ENCODE data around the gene ATP13A4. TPM values are rescaled to one million over a fixed set of nuclear protein-coding genes. Genes with fewer than 3 reads are reported as not detected.
"Not testable (repeated sequence)": the region's sequence is repeated elsewhere in the genome, so short reads cannot be mapped to it uniquely, and the experiment has no call there.

The ATP13A4 gene
- total and polyA plus RNA-seq, 4 experiments from 2014 or later = 0.25 to 3.0 (median 2.3) TPM; not detected in 1

DNA sequence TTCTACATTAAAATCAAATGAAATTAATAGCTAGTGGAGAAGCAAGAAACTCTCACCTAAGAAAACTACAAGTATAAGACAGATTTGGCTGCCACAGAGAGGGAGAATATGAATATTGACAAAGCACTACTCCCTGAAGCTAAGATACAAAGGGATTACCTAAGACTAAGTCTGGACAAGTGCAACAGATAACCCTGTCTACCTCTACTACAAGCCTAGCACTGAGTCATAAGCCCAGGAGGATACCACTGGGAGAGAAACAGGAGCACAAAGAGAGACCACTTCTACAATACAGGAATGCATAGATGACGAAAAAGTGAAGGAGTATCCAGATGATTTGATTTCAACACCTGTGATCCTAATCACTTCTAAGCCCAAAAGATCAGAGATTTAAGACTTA lies 10.4 kb downstream of the ATP13A4 start:
- Mint-ChIP-seq H3K9me3 (peaks cover 5 to 24% (median 15%) of the 10 kb centered on the region in 8 donors), H3K27ac (no peak overlapping the region), H3K4me3 (no peak overlapping the region), H3K36me3 (no peaks in the 10 kb centered on the region), H3K27me3 (peaks cover 0 to 4% of the 10 kb centered on the region in 2 donors), H3K4me1 (no peaks in the 10 kb centered on the region)
- intact Hi-C loops (cut with micrococcal nuclease) = no loop called here
- DNase-seq = no peak
- Histone ChIP-seq H3K36me3 (ENCODE audit: insufficient read depth, low read length) (no peaks in the 10 kb centered on the region), H3K4me3 (ENCODE audit: low read length in 2 of 2) (no peak overlapping the region), H3K4me1 (ENCODE audit: insufficient read depth, low read length) (no peaks in the 10 kb centered on the region), H3K27me3 (ENCODE audit: insufficient read depth, low read length) (no peaks in the 10 kb centered on the region), H3K27ac (ENCODE audit: low read depth, low read length) (no peak overlapping the region), H3K9me3 (ENCODE audit: control insufficient read depth in 1 of 2, low read length in 2 of 2) (no peaks in the 10 kb centered on the region)
- ChIA-PET POLR2A (ENCODE audit: partially characterized antibody) (interaction anchor here (0.5 kb wide), 1 partner anchor 1767 kb away, joined by 3 read pairs; no protein-coding TSS in a partner anchor), CTCF (ENCODE audit: partially characterized antibody) (interaction anchor here (1.3 kb wide), 1 partner anchor 12 kb away, joined by 3 read pairs; no protein-coding TSS in a partner anchor)

DNA sequence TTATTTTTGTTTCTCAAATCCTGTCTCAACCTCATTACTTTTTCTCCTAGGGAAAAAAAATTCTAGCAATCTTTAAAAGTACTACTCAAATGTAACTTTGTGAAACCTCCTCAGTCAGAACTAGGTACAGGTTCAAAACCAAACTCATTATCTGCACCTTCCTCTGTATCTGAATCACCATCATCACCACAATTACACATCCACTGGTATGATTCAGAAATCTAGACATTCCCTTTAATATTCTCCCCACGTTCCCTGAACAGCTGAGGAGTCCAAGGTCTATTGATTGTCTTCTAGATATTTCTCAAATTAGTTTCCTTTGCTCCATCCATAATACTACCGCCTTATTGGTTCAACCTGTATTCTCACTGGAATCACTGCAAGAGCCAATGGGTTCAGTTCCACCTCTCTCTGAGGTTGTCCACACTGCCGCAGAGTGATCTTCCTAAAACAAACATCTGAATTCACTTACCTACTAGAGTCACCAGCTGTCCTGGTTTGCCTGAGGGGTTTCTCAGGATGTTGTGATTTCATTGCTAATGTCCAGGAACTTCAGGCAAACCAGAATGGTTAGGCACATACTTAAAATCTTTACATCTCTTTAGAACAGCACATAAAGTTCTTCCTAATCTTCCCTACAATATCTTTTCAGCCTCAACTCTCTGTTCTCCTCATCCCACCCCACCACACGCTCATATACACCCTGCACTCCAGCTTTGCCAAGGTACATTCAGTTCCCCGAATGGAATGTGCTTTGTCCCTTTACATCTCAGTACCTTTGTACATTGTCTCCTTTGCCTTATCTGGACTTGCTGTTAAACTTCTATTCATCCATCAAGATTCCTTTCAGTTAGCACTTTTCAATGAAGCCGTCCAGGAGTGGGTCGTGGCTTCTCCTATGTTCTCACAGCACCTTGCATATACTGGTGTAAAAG lies 24.2 kb downstream of the ATP13A4 start:
- POLR2A ChIA-PET (ENCODE audit: partially characterized antibody) = no interaction called here
- H3K27ac ChIP-seq (ENCODE audit: low read depth, low read length) = no peak overlapping the region
- Mint-ChIP-seq H3K36me3 (no peaks in the 10 kb centered on the region), H3K9me3 (peaks cover 0 to 3% (median 0%) of the 10 kb centered on the region in 8 donors), H3K4me1 (no peaks in the 10 kb centered on the region), H3K27ac (no peak overlapping the region), H3K4me3 (no peak overlapping the region), H3K27me3 (peaks cover 2 to 10% of the 10 kb centered on the region in 2 donors)
- intact Hi-C loops (cut with micrococcal nuclease) = no loop called here
- H3K4me1 ChIP-seq (ENCODE audit: insufficient read depth, low read length) = no peaks in the 10 kb centered on the region
- CTCF ChIA-PET (ENCODE audit: partially characterized antibody) = no interaction called here
- no peaks in the 10 kb centered on the region for H3K27me3 ChIP-seq (ENCODE audit: insufficient read depth, low read length)
- H3K36me3 ChIP-seq (ENCODE audit: insufficient read depth, low read length) = no peaks in the 10 kb centered on the region
- H3K4me3 ChIP-seq (ENCODE audit: low read length in 2 of 2) = no peak overlapping the region
- no peaks in the 10 kb centered on the region for H3K9me3 ChIP-seq (ENCODE audit: control insufficient read depth in 1 of 2, low read length in 2 of 2)
- DNase-seq = no peak

DNA sequence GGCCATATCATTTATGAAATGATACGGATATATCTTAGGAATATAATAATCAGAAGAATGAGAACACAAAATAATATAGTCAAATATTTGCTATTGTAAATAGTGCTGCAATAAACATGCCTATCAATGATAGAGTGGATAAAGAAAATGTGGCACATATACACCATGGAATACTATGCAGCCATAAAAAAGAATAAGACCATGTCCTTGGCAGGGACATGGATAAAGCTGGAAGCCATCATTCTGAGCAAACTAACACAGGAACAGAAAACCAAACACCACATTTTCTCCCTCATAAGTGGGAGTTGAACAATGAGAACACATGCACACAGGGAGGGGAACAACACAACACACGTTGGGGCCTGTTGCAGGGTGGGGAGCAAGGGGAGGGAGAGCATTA lies 28.6 kb downstream of the ATP13A4 start:
- H3K27ac ChIP-seq (ENCODE audit: low read depth, low read length); H3K9me3 Mint-ChIP-seq; POLR2A ChIA-PET (ENCODE audit: partially characterized antibody); CTCF ChIA-PET (ENCODE audit: partially characterized antibody); H3K36me3 Mint-ChIP-seq; H3K4me3 Mint-ChIP-seq; H3K4me1 Mint-ChIP-seq; H3K4me3 ChIP-seq (ENCODE audit: low read length in 2 of 2); DNase-seq; H3K36me3 ChIP-seq (ENCODE audit: insufficient read depth, low read length); H3K9me3 ChIP-seq (ENCODE audit: control insufficient read depth in 1 of 2, low read length in 2 of 2); intact Hi-C loops (cut with micrococcal nuclease); H3K27me3 ChIP-seq (ENCODE audit: insufficient read depth, low read length); H3K27ac Mint-ChIP-seq; H3K4me1 ChIP-seq (ENCODE audit: insufficient read depth, low read length): not testable (repeated sequence)
- peaks cover 0 to 11% of the 10 kb centered on the region in 2 donors for H3K27me3 Mint-ChIP-seq

DNA sequence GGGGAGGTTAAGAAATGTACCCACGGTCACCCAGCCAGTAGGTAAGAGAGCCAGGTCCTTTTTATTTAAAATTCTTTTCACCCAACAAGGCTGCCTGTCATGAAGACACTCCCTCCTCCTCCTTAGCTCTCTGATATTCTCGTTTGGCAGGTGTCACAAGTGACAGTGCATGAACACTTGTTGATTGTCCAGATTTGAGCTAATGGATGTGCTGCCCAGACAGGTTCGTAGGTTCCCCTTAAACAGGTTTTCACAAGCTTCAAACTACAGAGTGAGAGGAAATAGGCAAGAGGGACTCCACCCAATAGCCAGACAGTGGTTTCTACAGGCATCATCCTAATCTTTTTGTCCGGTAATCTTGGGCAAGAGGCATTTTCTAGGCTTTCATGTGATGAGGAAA lies 32.2 kb downstream of the ATP13A4 start:
- no peaks in the 10 kb centered on the region for H3K4me1 Mint-ChIP-seq

DNA sequence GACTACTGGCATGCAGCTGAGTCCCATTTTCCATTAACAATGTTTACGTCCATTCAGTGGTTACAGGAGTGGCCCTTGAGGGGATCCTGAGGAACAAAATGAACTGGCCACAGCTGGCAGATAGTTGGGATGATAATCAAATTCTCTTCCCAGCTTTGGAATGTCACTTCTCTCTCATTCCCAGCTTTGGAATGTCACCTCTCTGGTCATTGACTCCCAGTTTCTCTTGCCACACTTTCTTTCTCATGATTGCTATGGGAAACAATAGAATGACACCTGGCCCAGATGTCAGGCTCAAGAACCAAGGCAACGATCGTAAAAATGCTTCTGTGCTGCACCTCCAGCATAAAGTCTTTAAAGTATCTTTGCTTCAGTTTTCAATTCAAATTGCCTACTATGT lies 34.0 kb downstream of the ATP13A4 start:
- Histone ChIP-seq H3K27me3 (ENCODE audit: insufficient read depth, low read length) (no peaks in the 10 kb centered on the region), H3K36me3 (ENCODE audit: insufficient read depth, low read length) (no peaks in the 10 kb centered on the region), H3K4me3 (ENCODE audit: low read length in 2 of 2) (no peak overlapping the region), H3K27ac (ENCODE audit: low read depth, low read length) (no peak overlapping the region), H3K4me1 (ENCODE audit: insufficient read depth, low read length) (no peaks in the 10 kb centered on the region), H3K9me3 (ENCODE audit: control insufficient read depth in 1 of 2, low read length in 2 of 2) (no peaks in the 10 kb centered on the region)
- intact Hi-C loops (cut with micrococcal nuclease) = no loop called here
- Mint-ChIP-seq H3K36me3 (no peaks in the 10 kb centered on the region), H3K4me1 (no peaks in the 10 kb centered on the region), H3K9me3 (peaks cover 0 to 3% (median 0%) of the 10 kb centered on the region in 8 donors), H3K27me3 (peaks cover 2 to 3% of the 10 kb centered on the region in 2 donors), H3K4me3 (no peak overlapping the region), H3K27ac (no peak overlapping the region)
- POLR2A ChIA-PET (ENCODE audit: partially characterized antibody) = no interaction called here
- no peak for DNase-seq
- CTCF ChIA-PET (ENCODE audit: partially characterized antibody) = no interaction called here

More for the DNA sequence above, 32.2 kb downstream of the ATP13A4 start:
- Mint-ChIP-seq H3K27ac (no peak overlapping the region), H3K9me3 (peaks cover 0 to 5% (median 0%) of the 10 kb centered on the region in 8 donors), H3K36me3 (no peaks in the 10 kb centered on the region), H3K4me3 (no peak overlapping the region), H3K27me3 (peaks cover 2 to 5% of the 10 kb centered on the region in 2 donors)
- ChIA-PET POLR2A (ENCODE audit: partially characterized antibody) (no interaction called here), CTCF (ENCODE audit: partially characterized antibody) (no interaction called here)
- intact Hi-C loops (cut with micrococcal nuclease) = no loop called here
- Histone ChIP-seq H3K4me1 (ENCODE audit: insufficient read depth, low read length) (no peaks in the 10 kb centered on the region), H3K27me3 (ENCODE audit: insufficient read depth, low read length) (no peaks in the 10 kb centered on the region), H3K36me3 (ENCODE audit: insufficient read depth, low read length) (no peaks in the 10 kb centered on the region), H3K4me3 (ENCODE audit: low read length in 2 of 2) (no peak overlapping the region), H3K9me3 (ENCODE audit: control insufficient read depth in 1 of 2, low read length in 2 of 2) (no peaks in the 10 kb centered on the region), H3K27ac (ENCODE audit: low read depth, low read length) (no peak overlapping the region)
- DNase-seq = no peak

DNA sequence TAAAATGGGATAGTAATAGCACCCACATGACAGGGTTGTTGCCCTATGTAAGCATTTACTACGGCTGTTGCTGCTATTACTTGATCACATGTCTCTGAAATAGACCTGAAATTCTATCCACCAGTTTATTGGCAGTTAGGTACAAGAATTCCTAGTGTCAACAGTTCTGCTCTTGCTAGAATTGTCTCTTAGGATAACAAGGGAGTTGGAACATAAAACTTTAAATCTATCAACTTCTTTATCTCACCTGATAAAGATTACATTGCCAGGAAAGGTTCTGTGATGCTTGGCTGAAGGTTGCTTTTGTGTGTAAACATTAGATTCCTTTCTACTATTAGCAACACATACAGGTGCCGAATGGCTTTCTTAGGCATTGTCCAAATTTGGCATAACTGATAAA lies 38.7 kb downstream of the ATP13A4 start:
- no peak for DNase-seq
- peaks cover 0 to 3% of the 10 kb centered on the region in 2 donors for H3K36me3 Mint-ChIP-seq
- POLR2A ChIA-PET (ENCODE audit: partially characterized antibody) = no interaction called here
- Histone ChIP-seq H3K27ac (ENCODE audit: low read depth, low read length) (no peak overlapping the region), H3K36me3 (ENCODE audit: insufficient read depth, low read length) (no peaks in the 10 kb centered on the region), H3K27me3 (ENCODE audit: insufficient read depth, low read length) (no peaks in the 10 kb centered on the region), H3K9me3 (ENCODE audit: control insufficient read depth in 1 of 2, low read length in 2 of 2) (no peaks in the 10 kb centered on the region), H3K4me1 (ENCODE audit: insufficient read depth, low read length) (no peaks in the 10 kb centered on the region), H3K4me3 (ENCODE audit: low read length in 2 of 2) (no peak overlapping the region)
- no peaks in the 10 kb centered on the region for H3K4me1 Mint-ChIP-seq
- H3K27ac Mint-ChIP-seq = no peak overlapping the region
- peaks cover 2% of the 10 kb centered on the region in 2 donors for H3K27me3 Mint-ChIP-seq
- intact Hi-C loops (cut with micrococcal nuclease) = no loop called here
- CTCF ChIA-PET (ENCODE audit: partially characterized antibody) = no interaction called here
- H3K4me3 Mint-ChIP-seq = no peak overlapping the region
- no peaks in the 10 kb centered on the region for H3K9me3 Mint-ChIP-seq

DNA sequence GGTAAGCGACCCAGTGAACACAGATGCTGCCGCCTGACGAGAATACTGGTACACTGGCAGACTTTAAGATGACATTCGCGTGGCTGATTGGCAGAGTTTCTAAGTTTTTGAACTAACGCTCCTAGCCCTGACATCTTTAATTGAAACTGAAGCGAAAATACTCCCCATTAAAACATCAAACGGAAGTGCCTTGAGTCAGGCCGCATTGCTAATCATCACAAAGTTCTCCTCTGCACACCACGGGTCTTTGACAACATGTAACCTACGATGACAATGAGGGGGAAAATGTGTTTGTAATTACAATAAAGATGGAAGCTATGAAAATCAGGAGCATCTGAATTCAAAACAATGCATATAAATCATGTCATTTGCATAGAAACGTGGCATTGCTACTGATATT lies 44.5 kb downstream of the ATP13A4 start:
- H3K27me3 Mint-ChIP-seq = peaks cover 2% of the 10 kb centered on the region in 2 donors
- H3K4me3 Mint-ChIP-seq = no peak overlapping the region
- Histone ChIP-seq H3K4me1 (ENCODE audit: insufficient read depth, low read length) (no peaks in the 10 kb centered on the region), H3K27me3 (ENCODE audit: insufficient read depth, low read length) (no peaks in the 10 kb centered on the region), H3K36me3 (ENCODE audit: insufficient read depth, low read length) (no peaks in the 10 kb centered on the region), H3K9me3 (ENCODE audit: control insufficient read depth in 1 of 2, low read length in 2 of 2) (no peaks in the 10 kb centered on the region), H3K27ac (ENCODE audit: low read depth, low read length) (no peak overlapping the region), H3K4me3 (ENCODE audit: low read length in 2 of 2) (no peak overlapping the region)
- no peak overlapping the region for H3K27ac Mint-ChIP-seq
- peaks cover 0 to 3% of the 10 kb centered on the region in 2 donors for H3K36me3 Mint-ChIP-seq
- intact Hi-C loops (cut with micrococcal nuclease) = no loop called here
- no peaks in the 10 kb centered on the region for H3K4me1 Mint-ChIP-seq
- ChIA-PET CTCF (ENCODE audit: partially characterized antibody) (no interaction called here), POLR2A (ENCODE audit: partially characterized antibody) (no interaction called here)
- no peaks in the 10 kb centered on the region for H3K9me3 Mint-ChIP-seq
- DNase-seq = no peak
